ENCODE measurements around the gene IL20RA.

GRCh38 chr6:137000825-137001224 is 43.9 kb downstream of the IL20RA start:
- no peak for TF ChIP-seq CTCF (IDR thresholded peaks at IDR 0.05; ENCODE audit: low read length)
- no peak for TF ChIP-seq EZH2 (optimal IDR thresholded peaks at IDR 0.05; ENCODE audit: low read depth, low read length)

All from MM.1S (cell line).